SK-N-SH (cell line): ENCODE measurements around the gene U2AF1L4. TPM values are rescaled to one million over a fixed set of nuclear protein-coding genes. Genes with fewer than 3 reads are reported as not detected.

ENCODE experiments used
- CTCF ChIA-PET: fragments of 300-600, 350-600 bp; formaldehyde crosslinking; extraction: SDS; loops from one replicate; lab custom pipeline; 2021; lab: Yijun Ruan, JAX
- POLR2A ChIA-PET: fragments of 350-600 bp; sonication (Branson Sonifier 250); formaldehyde crosslinking; extraction: SDS; loops from one replicate; lab custom pipeline; 2020; ENCODE audit warnings: antibody characterized with exemption, inconsistent platforms; lab: Yijun Ruan, JAX
- DNase-seq: peaks from one replicate; pipeline ENCODE4 v3.0.0; 2012
- H2AFZ ChIP-seq: fragments of 200-600 bp; sonication (generic); 2 replicates; pipeline ENCODE4 v1.8.1; 2016; ENCODE audit warnings: antibody characterized with exemption, mild to moderate bottlenecking, low read depth
- H3F3A ChIP-seq: fragments of 200-600 bp; sonication (generic); replicated peaks from 2 replicates; pipeline ENCODE3; 2016; ENCODE audit warnings: antibody characterized with exemption, mild to moderate bottlenecking; ENCODE audit not compliant: insufficient read depth
- H3K27ac ChIP-seq, 2 experiments: fragments of 200-500 bp in 1 of 2; fragments of 200-600 bp in 1 of 2; sonication (Bioruptor generic) in 1 of 2; sonication (generic), shearing (Covaris generic) in 1 of 2; 2 replicates each; pipeline versions ENCODE4 v1.5.1 to v1.6.1; 2014 to 2016; ENCODE audit warnings: low read depth in 2 of 2, inconsistent platforms in 1 of 2, low read length in 1 of 2, mild to moderate bottlenecking in 1 of 2, mixed read lengths in 1 of 2
- H3K27me3 ChIP-seq: fragments of 200-600 bp; sonication (generic), shearing (Covaris generic); 2 replicates; pipeline ENCODE4 v1.6.1; 2016; ENCODE audit warnings: mixed run types; ENCODE audit not compliant: insufficient read depth
- H3K36me3 ChIP-seq, 2 experiments: fragments of 200-500 bp in 1 of 2; fragments of 200-600 bp in 1 of 2; sonication (Bioruptor generic) in 1 of 2; sonication (generic) in 1 of 2; replicated peaks in 1 of 2; 2 replicates each; pipeline versions ENCODE3 to v1.5.1; 2014 to 2016; ENCODE audit warnings: low read length in 1 of 2, mild to moderate bottlenecking in 1 of 2; ENCODE audit not compliant: insufficient read depth in 2 of 2, control insufficient read depth in 1 of 2
- H3K4me1 ChIP-seq, 2 experiments: fragments of 200-500 bp in 1 of 2; fragments of 200-600 bp in 1 of 2; sonication (Bioruptor generic) in 1 of 2; sonication (generic), shearing (Covaris generic) in 1 of 2; 2 replicates each; pipeline versions ENCODE4 v1.5.1 to v1.6.1; 2014 to 2016; ENCODE audit warnings: low read depth in 1 of 2, low read length in 1 of 2, mixed run types in 1 of 2; ENCODE audit not compliant: insufficient read depth in 2 of 2, control insufficient read depth in 1 of 2
- H3K4me2 ChIP-seq: fragments of 200-600 bp; sonication (generic), shearing (Covaris generic); 2 replicates; pipeline ENCODE4 v1.6.1; 2017; ENCODE audit warnings: mixed run types
- H3K4me3 ChIP-seq, 2 experiments: fragments of 200-500 bp in 1 of 2; fragments of 200-600 bp in 1 of 2; sonication (Bioruptor generic) in 1 of 2; sonication (generic), shearing (Covaris generic) in 1 of 2; 2 replicates each; pipeline versions ENCODE4 v1.5.1 to v1.8.1; 2014 to 2016; ENCODE audit warnings: low read depth in 2 of 2, inconsistent platforms in 1 of 2, low read length in 1 of 2, mild to moderate bottlenecking in 1 of 2, mixed read lengths in 1 of 2, moderate library complexity in 1 of 2
- H3K79me2 ChIP-seq: fragments of 200-600 bp; sonication (generic); 2 replicates; pipeline ENCODE4 v1.8.1; 2017; ENCODE audit warnings: mild to moderate bottlenecking; ENCODE audit not compliant: insufficient read depth
- H3K9ac ChIP-seq: fragments of 200-600 bp; sonication (generic); 2 replicates; pipeline ENCODE4 v1.6.1; 2017; ENCODE audit warnings: mixed run types
- H3K9me2 ChIP-seq: fragments of 200-600 bp; sonication (generic); 2 replicates; pipeline ENCODE4 v1.6.1; 2017; ENCODE audit warnings: mixed run types
- H3K9me3 ChIP-seq: fragments of 200-600 bp; sonication (generic); 2 replicates; pipeline ENCODE4 v1.6.1; 2017; ENCODE audit warnings: mixed run types, mild to moderate bottlenecking, moderate library complexity
- H4K20me1 ChIP-seq: fragments of 200-600 bp; sonication (generic); 2 replicates; pipeline ENCODE4 v1.6.1; 2017; ENCODE audit warnings: mild to moderate bottlenecking, mixed run types; ENCODE audit not compliant: insufficient read depth
- CHD2 ChIP-seq: fragments of 150-350 bp; IDR thresholded peaks from 2 replicates; pipeline ENCODE4 v1.6.1; 2018; ENCODE audit warnings: low read length; ENCODE audit not compliant: partially characterized antibody
- EP300 ChIP-seq, 2 experiments: IDR thresholded peaks; 2 replicates each; pipeline versions ENCODE4 v1.4.0 to v1.6.1; 2012; ENCODE audit warnings: borderline replicate concordance in 1 of 2, low read depth in 1 of 2, low read length in 1 of 2
- FOXJ3 ChIP-seq: sonication (generic); formaldehyde crosslinking; IDR thresholded peaks from 2 replicates; pipeline ENCODE4 v1.5.1; 2020; ENCODE audit warnings: mild to moderate bottlenecking, missing genetic modification reagents
- GATA2 ChIP-seq: sonication (generic); formaldehyde crosslinking; IDR thresholded peaks from 2 replicates; pipeline ENCODE4 v1.5.0; 2020; ENCODE audit warnings: mild to moderate bottlenecking, missing genetic modification reagents
- MAX ChIP-seq: IDR thresholded peaks from 2 replicates; pipeline ENCODE4 v1.4.0; 2012; ENCODE audit warnings: low read depth
- MEF2A ChIP-seq: IDR thresholded peaks from 2 replicates; pipeline ENCODE4 v1.4.0; 2012; ENCODE audit warnings: low read depth, borderline replicate concordance
- MXI1 ChIP-seq: IDR thresholded peaks from 2 replicates; pipeline ENCODE4 v1.6.1; 2012; ENCODE audit warnings: mild to moderate bottlenecking, low read depth, low read length, improper control_type of control experiment
- NRF1 ChIP-seq: IDR thresholded peaks from 2 replicates; pipeline ENCODE4 v1.6.1; 2012; ENCODE audit warnings: low read depth, mild to moderate bottlenecking, low read length
- PBX3 ChIP-seq: IDR thresholded peaks from 2 replicates; pipeline ENCODE4; 2012
- POLR2AphosphoS5 ChIP-seq: IDR thresholded peaks from 2 replicates; pipeline ENCODE4 v1.6.1; 2012; ENCODE audit warnings: low read depth, low read length
- REST ChIP-seq: IDR thresholded peaks from 2 replicates; pipeline ENCODE4 v1.6.1; 2012; ENCODE audit warnings: mild to moderate bottlenecking, low read depth, low read length, moderate library complexity
- SIN3A ChIP-seq: IDR thresholded peaks from 2 replicates; pipeline ENCODE4 v1.6.1; 2012; ENCODE audit warnings: low read depth, mild to moderate bottlenecking, low read length, moderate library complexity, borderline replicate concordance
- TAF1 ChIP-seq: IDR thresholded peaks from 2 replicates; pipeline ENCODE4 v1.6.1; 2012; ENCODE audit warnings: low read depth, mild to moderate bottlenecking, low read length, moderate library complexity, borderline replicate concordance
- TEAD4 ChIP-seq: IDR thresholded peaks from 2 replicates; pipeline ENCODE4 v1.4.0; 2012; ENCODE audit warnings: mild to moderate bottlenecking, borderline replicate concordance; ENCODE audit not compliant: insufficient read depth
- USF1 ChIP-seq: IDR thresholded peaks from 2 replicates; pipeline ENCODE4 v1.4.0; 2012; ENCODE audit warnings: low read depth, borderline replicate concordance
- WGBS: methylation state at CpG from one replicate; pipeline ENCODE4 v1.1.6; 2017; ENCODE audit warnings: low lambda C conversion rate; 5-methylcytosine and 5-hydroxymethylcytosine counted together
- polyA plus RNA-seq, 3 experiments: library from polyadenylated mRNA; depleted of rRNA; stranded (reverse); fragments of >200 nt; gene quantifications; 2 replicates each; pipeline ENCODE4 v1.2.3, GENCODE V29; 2012

Gene U2AF1L4
- polyA plus RNA-seq, 1 of the 3 experiments (the other 2 are of a cell fraction), result 25.9 TPM

GRCh38 chr19:35721374-35721773 lies 23.8 kb downstream of the U2AF1L4 start:
- TF ChIP-seq GATA2, result no peak
- no peak for TF ChIP-seq USF1
- no peak for TF ChIP-seq SIN3A
- TF ChIP-seq REST, result no peak
- TF ChIP-seq TEAD4, result no peak
- TF ChIP-seq TAF1, result no peak
- TF ChIP-seq EP300 (IDR thresholded peaks at IDR 0.05; ENCODE audit: borderline replicate concordance in 1 of 2, low read depth in 1 of 2, low read length in 1 of 2), result no peak
- no peak for TF ChIP-seq MAX
- no peak for TF ChIP-seq NRF1
- TF ChIP-seq POLR2AphosphoS5, result no peak
- TF ChIP-seq FOXJ3 (CRISPR knock-in tag), result no peak
- TF ChIP-seq PBX3, result no peak
- TF ChIP-seq MEF2A, result no peak
- TF ChIP-seq CHD2, result no peak
- TF ChIP-seq MXI1, result no peak
- DNase-seq, result no peak
- Histone ChIP-seq H4K20me1 (peaks cover 28% of the 10 kb centered on the region), H3K9me2 (no peaks in the 10 kb centered on the region), H3K4me1 (peaks cover 0 to 13% of the 10 kb centered on the region in 2 experiments; a peak in 2 of 4 replicates), H2AFZ (no peak overlapping the region), H3K9me3 (no peaks in the 10 kb centered on the region), H3K36me3 (peaks cover 19 to 58% of the 10 kb centered on the region in 2 experiments), H3K27ac (no peak overlapping the region), H3K9ac (no peak overlapping the region), H3K4me3 (no peak overlapping the region), H3K27me3 (no peaks in the 10 kb centered on the region), H3F3A (peaks cover 6% of the 10 kb centered on the region), H3K79me2 (peaks cover 28% of the 10 kb centered on the region), H3K4me2 (no peak overlapping the region)
- POLR2A ChIA-PET, result interaction anchor here (1.6 kb wide), 1 partner anchor 16 kb away, joined by 5 read pairs; no protein-coding TSS in a partner anchor
- whole genome bisulfite sequencing, result 95% methylated on average over 15 of the region's 16 CpGs
- CTCF ChIA-PET, result interaction anchor here (2.4 kb wide), 1 partner anchor 19 kb away, joined by 7 read pairs; no protein-coding TSS in a partner anchor
